SKM-1 treated with dmso at 0.1 percent for 144 hours (cell line): ENCODE data around the gene SYNJ1.
"Not testable (repeated sequence)": the region's sequence is repeated elsewhere in the genome, so short reads cannot be mapped to it uniquely, and the experiment has no call there.

Source experiments
- DNase-seq: peaks from one replicate; lab custom pipeline; 2025; ENCODE audit not compliant: unreplicated experiment; lab: John Stamatoyannopoulos, UW

SYNJ1 gene

DNA sequence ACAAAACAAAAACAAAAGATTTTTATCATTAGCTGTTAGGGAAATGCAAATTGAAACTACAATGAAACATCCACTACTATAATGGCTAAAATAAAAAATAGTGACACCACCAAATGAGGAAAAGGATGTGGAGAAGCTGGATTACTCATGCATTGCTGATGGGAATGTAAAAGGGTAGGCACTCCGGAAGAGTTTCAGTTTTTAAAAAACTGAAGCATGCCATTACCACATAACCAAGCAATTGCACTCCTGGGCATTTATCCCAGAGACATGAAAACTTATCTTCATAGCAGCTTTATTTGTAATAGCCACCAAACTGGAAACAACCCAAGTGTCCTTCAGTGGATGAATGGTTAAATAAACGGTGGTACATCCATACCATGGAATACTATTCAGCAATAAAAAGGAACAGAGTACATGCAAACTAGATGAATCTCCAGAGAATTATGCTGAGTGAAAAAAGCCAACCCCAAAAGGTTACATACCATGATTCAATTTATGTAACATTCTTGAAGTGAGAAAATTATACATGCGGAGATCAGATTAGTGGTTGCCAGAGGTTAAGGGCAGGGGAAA, 101.1 kb downstream of the SYNJ1 start:
- no peak for DNase-seq

DNA sequence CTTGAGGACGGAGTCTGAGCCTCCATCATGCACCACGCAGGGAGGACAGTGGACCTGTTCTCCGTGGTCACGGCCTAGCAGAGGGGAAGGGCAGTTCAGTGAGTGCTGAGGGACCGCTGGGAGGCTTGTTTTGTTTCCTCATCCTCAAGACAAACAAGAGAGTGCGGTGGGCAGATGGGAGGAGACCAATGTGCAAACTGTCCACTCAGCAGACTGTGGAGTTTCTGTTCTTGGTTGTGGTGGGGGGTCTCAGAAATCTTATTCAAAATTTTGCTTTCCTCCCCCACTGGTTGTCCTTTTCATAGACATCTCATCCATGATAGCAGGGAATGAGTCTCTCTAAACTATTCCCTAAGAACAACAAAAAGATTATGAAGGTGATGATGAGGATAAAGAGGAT, 109.6 kb downstream of the SYNJ1 start:
- DNase-seq: not testable (repeated sequence)

DNA sequence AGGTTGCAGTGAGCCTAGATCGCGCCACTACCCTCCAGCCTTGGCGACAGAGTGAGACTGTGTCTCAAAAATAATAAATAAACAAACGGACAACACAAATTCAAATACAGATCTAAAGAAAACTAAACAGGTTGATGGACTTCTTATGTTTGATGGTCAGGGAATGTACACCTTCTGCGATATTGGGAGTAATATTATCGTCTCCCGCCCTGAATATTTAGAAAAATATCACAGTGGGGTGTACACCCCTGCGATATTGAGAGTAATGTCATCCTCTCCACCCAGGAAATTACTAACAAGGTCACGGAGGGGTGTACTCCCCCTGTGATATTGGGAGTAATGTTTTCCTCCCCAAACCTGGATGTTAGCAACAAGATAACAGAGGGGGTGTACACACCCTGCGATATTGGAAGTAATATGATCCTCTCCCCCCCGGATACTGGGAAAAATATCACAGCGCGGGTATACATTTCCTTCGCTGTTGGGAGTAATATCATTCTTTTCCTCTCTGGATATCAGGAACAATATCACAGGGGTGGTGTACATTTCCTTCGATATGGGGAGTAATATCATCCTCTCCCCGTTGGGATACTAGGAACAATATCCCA, 114.3 kb downstream of the SYNJ1 start:
- no peak for DNase-seq

DNA sequence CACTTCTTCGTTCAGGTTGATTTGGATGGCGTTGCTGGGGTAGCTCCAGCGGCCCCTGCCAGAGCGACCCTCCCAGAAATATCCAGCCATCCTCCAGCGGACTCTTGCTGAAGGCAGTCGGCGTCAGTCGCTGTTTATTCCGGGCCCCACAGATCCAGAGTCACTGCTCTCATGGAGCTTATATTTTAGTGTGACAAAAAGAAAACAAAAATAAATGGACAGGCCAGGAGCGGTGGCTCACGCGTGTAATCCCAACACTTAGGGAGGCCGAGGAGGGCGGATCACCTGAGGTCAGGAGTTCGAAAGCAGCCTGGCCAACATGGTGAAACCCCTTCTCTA, 114.8 kb downstream of the SYNJ1 start:
- no peak for DNase-seq

DNA sequence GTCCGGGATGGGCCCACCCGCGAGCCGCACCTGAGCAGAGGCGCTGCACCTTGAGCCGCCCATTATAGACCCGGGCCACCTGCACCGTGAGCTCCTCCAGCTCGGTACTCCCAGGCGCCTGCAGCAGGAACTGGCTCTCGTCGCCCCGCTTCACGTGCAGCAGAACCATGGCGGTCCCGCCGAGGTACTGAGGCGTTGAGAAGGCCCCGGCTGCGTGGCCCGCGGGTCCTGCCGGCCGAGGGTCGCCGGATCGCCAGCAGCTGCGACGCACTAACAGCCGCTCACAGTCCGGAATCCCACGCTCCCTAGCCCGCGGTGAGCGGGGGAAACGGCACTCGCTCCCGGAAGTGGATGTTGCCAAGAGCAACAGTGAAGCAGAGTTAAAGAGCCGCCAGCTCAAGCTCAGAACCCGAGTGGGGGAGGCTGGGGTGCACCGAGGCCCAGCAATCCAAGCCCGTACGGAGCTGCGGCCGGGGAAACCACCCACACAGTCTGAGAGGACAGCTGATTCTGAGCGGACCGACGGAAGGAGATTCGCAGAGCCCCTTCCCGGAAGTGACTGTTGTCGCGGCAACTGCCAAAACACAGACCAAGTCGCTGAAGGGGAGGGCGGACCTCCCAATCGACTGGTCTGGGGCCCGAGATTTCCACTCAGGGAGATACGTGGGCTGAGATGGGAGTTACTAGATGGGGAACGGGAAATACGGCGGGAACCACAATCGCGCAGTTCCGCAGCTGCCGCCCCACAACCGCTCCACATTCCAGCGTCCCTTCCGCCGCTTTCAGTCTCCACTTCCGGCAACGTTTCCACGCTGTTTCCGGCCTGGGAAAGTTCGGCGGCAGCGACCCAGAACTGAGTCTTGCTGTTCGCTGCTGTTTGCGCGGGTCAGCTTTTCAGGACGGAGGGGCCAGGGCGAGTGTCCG, 115.5 kb downstream of the SYNJ1 start, which contains the start of gene CFAP298:
CFAP298 (minus strand) TSS at position 303 of the 924 bp plus-strand sequence; CDS start at position 169, 134 bp downstream.
- DNase-seq: peak; percentile 92

DNA sequence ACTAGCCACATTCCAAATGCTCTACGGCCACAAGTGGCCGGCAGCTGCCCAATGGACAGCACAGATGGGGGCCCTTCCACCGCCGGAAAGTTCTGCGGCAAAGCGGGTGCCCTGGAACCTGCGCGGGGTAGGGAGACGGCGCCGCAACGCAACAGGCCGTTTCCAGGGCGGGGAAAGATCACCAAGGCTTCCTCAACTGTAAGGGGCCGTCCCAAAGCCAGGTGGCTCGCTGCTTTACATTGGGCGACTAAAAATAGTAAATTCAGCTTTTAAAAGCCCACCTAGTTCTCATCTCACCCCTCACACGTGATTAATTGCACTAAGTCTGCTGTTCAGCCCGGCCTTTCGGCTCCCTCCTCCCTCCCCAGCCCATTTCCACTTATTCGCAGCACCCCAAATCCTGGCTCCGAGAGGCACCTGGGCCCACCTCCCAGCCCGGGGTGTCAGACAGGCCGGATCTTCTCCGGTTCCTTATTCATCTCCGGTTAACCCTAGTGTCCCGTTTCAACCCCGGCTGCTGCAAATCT, 116.3 kb downstream of the SYNJ1 start:
- no peak for DNase-seq

DNA sequence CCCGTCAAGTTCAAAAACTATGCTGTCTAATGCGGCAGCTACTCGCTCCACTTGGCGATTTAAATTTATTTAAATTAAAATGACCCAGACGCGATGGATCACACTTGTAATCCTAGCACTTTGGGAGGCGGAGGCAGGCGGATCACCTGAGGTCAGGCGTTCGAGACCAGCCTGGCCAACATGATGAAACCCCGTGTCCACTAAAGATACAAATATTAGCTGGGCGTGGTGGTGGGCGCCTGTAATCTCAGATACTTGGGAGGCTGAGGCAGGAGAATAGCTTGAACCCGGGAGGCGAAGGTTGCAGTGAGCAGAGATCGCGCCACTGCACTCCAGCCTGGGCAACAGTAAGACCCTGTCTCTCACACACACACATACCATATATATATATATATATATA, 116.9 kb downstream of the SYNJ1 start:
- DNase-seq: not testable (repeated sequence)

DNA sequence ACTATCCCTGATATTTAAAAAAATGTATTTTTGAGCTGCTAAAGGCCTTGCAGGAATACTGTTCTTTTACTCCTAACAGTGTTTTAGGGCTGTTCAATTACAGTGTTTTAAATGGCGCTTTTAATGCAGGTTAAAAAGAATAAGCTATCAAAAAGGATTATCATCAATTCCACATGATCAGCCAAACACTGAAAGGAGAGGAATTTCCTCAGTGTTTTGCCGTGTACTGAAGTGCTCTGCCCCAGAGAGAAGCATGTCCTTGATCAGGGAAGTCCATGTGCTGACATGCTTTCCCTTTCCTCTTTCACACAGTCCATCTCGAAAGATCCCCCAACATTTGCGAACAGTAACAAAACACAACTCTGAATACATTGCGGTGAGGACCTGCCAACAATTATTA, 119.0 kb downstream of the SYNJ1 start:
- no peak for DNase-seq

DNA sequence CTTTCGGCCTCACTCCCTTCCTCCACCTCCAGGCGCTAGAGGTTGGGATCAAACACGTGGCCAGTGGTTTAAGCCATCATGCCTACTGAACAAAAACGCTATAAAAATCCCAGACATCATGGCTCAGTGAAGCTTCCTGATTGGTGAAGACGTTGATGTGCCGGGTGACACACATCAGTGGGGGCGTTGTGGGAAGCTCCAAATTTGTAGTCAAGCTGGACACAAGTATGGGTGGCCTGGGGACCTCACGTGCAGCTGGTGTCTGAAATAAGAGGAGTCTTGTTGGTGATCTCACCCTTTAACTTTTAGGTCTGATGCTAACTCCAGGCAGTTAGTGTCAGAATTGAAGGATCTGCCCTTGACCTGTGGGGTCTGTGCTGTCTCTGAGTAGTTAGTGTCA, 122.3 kb downstream of the SYNJ1 start:
- DNase-seq: no peak

DNA sequence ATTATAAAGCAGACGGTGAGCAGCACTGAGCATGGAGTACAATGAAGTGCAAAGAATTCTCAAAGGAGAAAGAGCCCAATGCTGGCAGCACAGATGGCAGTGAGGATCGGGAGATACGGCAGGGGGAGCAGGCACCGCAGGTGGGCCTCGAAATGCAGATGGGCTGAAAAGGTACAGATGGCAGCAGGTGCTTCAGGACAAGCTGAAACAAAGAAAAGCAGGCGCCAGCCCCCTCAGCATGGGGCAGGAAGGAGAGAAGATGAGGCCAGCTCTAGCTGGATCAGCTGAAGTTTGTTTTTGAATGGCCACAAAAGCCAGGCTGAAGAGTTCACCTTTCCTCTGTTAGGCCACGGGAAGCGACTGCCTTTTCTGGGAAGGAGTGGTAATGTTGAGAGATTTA, 123.3 kb downstream of the SYNJ1 start:
- no peak for DNase-seq

DNA sequence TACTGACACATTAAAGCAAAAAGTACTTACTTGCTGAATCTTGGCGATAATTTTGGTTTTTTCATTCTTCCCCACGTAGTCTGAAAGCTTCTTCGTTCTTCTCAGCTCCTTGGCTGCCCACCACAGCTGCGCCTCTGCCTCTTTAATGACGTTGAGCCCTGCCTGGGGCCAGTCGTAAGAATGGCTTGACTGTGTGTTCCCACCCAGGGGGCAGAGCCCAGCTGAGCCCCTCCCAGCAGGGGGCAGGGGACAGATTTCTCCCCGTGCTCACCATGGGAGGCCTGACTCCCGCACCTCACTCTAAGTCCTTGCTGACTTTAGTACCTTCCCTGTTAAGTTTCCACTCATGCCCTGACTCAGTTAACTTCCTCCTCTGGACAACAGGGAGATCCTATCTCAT, 124.7 kb downstream of the SYNJ1 start:
- DNase-seq: no peak

DNA sequence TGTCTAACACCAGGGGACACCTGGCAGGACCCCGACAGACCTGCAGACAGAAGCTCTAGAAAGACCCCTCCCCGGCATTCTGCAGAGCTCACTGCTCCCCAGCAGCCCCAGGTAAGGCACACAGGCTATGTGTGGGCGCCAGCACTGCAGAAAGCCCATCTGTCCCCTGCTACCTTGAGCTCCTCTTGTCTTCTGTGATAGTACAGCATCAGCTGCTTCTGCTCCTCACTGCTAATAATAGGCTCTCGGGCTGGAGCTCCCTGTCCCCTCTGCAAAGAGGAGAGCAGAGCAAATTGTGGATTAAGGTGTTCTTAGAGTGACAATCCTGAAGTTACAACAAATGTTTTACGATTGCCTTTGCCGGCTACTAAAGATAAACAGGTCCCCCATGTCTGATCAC, 125.7 kb downstream of the SYNJ1 start:
- DNase-seq: no peak

DNA sequence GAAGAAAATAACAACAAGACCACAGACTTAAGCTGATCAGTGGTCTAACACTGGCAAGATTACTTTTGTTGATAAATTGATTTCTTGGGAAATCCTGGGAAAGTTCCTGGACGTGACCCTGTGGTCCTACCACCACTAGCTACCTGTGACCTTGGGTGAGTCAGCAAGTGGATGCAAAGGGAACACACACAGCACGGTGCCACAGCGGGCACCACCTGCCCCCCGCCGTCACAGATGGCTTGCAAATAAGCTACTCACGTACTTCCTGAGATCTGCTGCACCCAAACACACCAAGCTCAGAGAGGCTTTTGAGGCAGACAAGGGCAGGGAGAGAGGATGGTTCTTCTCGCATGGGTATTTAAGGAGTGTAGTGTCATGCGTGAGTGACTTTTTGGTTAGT, 128.3 kb downstream of the SYNJ1 start:
- DNase-seq: no peak

DNA sequence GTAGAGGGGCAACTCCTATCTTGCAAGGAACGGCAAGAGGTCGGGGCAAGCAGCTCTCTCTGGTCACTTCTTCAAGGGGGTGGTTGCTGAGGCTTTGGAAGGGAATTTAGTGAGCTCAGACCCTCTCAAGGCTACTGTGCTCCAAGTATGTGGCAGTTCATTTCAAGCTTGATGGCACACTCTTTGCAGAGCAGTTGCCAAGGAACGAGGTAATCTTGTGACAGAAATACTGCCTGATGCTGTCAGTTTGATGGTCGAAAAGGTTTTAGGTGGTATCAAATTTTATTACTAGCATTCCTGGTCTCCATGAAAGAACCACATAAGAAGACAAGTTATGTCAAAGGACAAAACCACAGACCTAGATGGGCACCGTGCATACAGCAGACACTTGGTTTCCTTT, 128.7 kb downstream of the SYNJ1 start:
- no peak for DNase-seq

DNA sequence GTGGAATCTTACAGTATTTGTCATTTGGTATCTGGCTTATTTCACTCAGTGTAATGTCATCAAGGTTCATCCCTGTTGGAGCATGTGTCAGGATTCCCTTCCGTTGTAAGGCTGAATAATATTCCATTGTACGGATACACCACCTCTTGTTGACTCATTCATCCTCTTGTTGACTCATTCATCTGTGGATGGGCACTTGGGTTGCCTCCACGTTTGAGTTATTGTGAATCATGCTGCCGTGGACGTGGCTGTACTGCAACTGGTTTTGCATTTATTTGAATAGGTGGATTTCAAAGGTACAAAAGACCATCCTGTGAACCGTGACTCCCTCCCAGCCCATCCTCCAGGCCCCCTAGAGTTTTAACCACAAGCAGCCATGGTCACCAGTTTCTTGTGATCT, 130.6 kb downstream of the SYNJ1 start:
- DNase-seq: no peak

DNA sequence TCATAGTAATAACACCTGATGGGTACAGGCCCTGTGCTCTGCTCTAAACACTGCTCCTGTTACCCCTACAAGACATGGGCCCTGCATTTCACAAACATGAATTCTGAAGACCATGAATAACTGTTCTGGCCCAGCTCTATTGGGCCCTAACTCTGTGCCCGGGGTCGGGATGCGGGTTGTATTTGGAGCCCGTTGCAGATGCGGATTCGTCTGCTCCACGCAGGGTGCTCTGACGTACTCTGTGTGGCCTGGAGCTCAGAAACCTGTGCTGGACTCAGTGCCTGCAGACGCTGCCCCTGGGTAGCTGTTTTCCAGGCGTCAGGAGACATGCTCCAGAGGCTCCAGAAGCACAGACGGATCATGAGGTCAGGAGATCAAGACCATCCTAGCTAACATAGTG, 132.4 kb downstream of the SYNJ1 start:
- no peak for DNase-seq

DNA sequence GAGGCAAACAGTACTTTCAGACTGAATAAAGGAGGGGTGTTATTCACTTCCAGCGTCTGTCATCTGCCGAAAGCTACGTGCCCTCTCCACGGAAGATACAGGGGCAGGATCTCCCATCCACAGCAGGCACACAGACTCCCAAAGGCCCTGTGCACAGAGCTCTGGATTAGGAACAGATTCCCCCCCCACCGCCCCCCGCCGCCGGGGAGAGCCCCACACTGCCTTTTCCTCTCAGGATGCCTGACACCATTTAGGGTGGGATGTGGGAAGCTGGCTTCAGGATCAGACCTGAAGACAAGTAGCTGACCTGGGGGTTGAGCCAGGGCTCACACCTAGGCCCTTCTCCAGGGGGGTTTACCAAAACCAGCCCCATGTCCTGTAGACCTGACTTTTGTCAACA, 134.1 kb downstream of the SYNJ1 start:
- no peak for DNase-seq

DNA sequence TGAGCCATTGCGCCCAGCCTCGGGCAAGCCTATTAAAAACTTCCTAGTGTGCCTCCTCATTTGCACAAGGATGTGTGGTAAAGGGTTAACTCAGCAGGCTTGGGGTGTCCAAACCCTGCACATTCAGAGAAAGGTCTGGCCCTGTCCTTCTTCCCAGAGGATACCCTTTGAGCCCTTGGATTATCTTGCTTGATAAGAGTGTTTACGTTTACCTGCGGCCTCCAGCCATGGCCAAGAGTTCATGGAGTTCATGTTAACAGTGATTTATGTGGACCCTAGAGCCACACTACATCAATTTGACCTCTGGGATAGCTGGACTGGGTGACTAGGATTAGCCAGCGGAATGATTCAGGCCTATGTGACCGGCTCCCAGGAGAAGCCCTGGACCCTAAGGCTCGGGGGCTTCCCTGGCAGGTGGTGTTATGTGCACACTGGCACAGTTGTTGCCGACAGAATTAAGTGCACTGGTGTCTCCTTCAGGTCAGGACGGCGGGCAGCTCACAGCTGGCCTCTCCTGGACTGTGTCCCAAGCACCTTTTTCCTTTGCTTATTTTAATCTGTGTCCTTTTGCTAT, 134.8 kb downstream of the SYNJ1 start:
- no peak for DNase-seq

DNA sequence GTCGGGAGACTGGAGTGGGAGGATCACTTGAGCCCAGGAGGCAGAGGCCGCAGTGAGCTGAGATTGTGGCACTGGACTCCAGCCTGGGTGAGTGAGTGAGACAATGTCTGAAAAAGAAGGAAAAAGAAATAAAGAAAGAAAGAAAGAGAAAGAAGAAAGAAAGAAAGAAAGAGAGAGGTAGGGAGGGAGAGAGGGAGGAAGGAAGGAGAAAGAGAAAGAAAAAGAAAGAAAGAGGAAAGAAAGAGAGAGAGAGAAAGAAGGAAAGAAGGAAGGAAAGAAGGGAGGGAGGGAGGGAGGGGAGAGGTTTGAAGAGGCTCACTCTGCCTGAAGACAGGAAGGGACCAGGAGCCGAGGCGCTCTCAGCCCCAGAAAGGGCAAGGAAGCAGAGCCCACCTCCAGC, 137.7 kb downstream of the SYNJ1 start:
- no peak for DNase-seq

DNA sequence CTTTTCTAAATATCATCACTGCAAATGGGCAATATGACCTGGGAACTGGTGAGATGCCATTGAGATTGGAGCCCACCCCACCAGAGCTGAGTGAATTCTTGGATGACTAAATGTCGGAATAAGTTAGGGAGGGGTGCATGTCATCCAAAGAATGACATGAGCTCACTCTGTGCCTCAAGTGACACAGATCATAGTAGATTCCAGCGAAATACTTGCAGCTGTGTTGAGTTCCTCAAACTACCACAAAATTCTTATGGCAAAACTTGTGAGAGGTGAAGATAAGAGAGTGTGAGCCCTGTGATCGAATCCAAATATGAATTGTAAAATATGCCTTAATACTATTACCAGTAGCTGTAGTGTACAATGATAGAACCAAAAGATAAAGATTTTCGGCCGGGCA, 140.2 kb downstream of the SYNJ1 start:
- no peak for DNase-seq

DNA sequence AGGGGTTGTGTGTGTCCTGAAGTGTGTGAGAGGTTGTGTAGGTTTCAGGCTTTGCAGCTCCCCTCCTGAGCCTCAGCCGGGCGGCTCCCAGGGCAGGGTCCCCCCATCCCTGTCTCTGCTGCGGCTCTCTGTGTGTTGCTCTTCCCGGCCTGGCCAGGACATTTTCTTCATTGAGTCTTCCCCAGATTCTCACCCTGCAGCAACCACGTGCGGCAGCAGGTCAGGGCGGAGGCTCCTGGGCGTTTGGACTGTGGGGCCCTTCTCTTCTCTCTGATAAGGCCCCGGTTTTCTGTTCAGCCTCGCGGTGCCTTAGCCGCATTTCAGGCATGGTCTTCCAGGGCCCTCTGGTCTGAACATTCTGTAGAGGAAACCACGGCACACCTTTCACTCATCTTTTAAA, 140.7 kb downstream of the SYNJ1 start:
- DNase-seq: no peak

DNA sequence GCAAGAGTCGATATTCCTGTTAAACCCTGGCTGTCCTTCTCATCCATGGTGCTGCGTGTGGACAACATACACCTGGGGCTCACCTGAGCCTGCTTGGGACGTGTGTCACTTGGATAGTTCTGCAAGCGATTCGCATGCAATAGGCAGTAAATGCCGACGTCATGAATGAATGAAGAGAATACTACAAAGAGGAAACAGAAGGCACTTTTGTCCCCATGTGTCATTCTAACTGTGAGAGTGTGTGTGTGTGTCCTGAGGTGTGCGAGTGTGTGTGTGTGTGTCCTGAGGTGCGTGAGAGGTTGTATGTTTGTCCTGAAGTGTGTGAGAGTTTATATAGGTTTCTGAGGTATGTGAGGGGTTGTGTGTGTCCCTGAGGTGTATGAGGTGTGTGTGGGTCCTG, 141.8 kb downstream of the SYNJ1 start:
- no peak for DNase-seq
